Kidney (tissue), 14 donors: ENCODE results near the gene STK11IP. TPM values are rescaled to one million over a fixed set of nuclear protein-coding genes. Genes with fewer than 3 reads are reported as not detected.
A peak's percentile ranks its signal among the peaks of the same experiment; 100 is the strongest.

ENCODE experiments used
- DNase-seq, 5 donors: peaks; one replicate each; pipeline ENCODE4 v3.0.0-alpha.2; 2013 to 2020
- FAIRE-seq: peaks from 2 replicates; lab custom pipeline; 2012; peaks lifted over from hg19 to GRCh38; lab: Jason Lieb, UNC
- H3K27ac ChIP-seq, 2 donors: one replicate each; pipeline ENCODE4 v1.7.0; 2013; ENCODE audit warnings: low read depth in 2 of 2, low read length in 2 of 2, inconsistent platforms in 1 of 2
- H3K27me3 ChIP-seq: one replicate; pipeline ENCODE4 v1.7.1; 2013; ENCODE audit warnings: low read length, inconsistent platforms; ENCODE audit not compliant: control insufficient read depth, insufficient read depth
- H3K36me3 ChIP-seq, 3 donors: one replicate each; pipeline versions ENCODE4 v1.7.0 to v1.7.1; 2013; ENCODE audit warnings: low read length in 3 of 3, control low read depth in 1 of 3, inconsistent platforms in 1 of 3; ENCODE audit not compliant: insufficient read depth in 3 of 3, control insufficient read depth in 2 of 3
- H3K4me1 ChIP-seq, 3 donors: one replicate each; pipeline versions ENCODE4 v1.7.0 to v1.7.1; 2013; ENCODE audit warnings: low read length in 3 of 3, inconsistent platforms in 1 of 3, low read depth in 1 of 3; ENCODE audit not compliant: control insufficient read depth in 2 of 3, insufficient read depth in 2 of 3
- H3K4me3 ChIP-seq, 3 donors: one replicate each; pipeline versions ENCODE4 v1.7.0 to v1.8.1; 2013; ENCODE audit warnings: low read length in 3 of 3, control low read depth in 1 of 3, inconsistent platforms in 1 of 3
- H3K9ac ChIP-seq, 3 donors: one replicate each; pipeline versions ENCODE4 v1.7.0 to v1.7.1; 2013; ENCODE audit warnings: low read length in 3 of 3, control low read depth in 1 of 3, inconsistent platforms in 1 of 3
- H3K9me3 ChIP-seq, 3 donors: one replicate each; pipeline versions ENCODE4 v1.7.0 to v1.7.1; 2013; ENCODE audit warnings: low read length in 3 of 3, control low read depth in 1 of 3, inconsistent platforms in 1 of 3; ENCODE audit not compliant: control insufficient read depth in 2 of 3, insufficient read depth in 1 of 3
- intact Hi-C: fragments of 100-400 bp; cut with DNase I; formaldehyde crosslinking; loops from one replicate; pipeline ENCODE4 v1.11.1; 2022
- polyA plus RNA-seq: library from polyadenylated mRNA; stranded (reverse); fragments of 350-450 nt; fragmentation: Illumina TruSeq; extraction: RNeasy Lipid Tissue Mini Kit (QIAGEN cat#74804); gene quantifications from one replicate; pipeline ENCODE4 v1.2.3, GENCODE V29; 2014; ENCODE audit warnings: low read depth, low replicate concordance; ENCODE audit not compliant: insufficient read depth
- total RNA-seq: library from RNA; stranded (reverse); fragmentation: NEBNext Ultra II Directional; extraction: Animal tissue kit (Norgen Biotek cat#: 25700); gene quantifications from one replicate; pipeline ENCODE4 v1.2.1, GENCODE V29; 2021
- TF ChIP-seq, protein P1 (sequence below): IDR thresholded peaks from 3 replicates; pipeline ENCODE4 v1.5.1; 2012; ENCODE audit warnings: mild to moderate bottlenecking, moderate library complexity, borderline replicate concordance; ENCODE audit not compliant: insufficient read depth; ENCODE audit errors: extremely low read depth
- donor health status: control.
- donor health status: control.
- donor health status: control.
- donor health status: control.
- donor health status: control.
- donor health status: DM: yes; HTN: yes; CAD: no.
- donor health status: Normal renal cell carcinoma (clear cell type).

STK11IP gene
- total and polyA plus RNA-seq, 2 donors from 2014 or later, result 12.5 to 33.7 TPM

DNA sequence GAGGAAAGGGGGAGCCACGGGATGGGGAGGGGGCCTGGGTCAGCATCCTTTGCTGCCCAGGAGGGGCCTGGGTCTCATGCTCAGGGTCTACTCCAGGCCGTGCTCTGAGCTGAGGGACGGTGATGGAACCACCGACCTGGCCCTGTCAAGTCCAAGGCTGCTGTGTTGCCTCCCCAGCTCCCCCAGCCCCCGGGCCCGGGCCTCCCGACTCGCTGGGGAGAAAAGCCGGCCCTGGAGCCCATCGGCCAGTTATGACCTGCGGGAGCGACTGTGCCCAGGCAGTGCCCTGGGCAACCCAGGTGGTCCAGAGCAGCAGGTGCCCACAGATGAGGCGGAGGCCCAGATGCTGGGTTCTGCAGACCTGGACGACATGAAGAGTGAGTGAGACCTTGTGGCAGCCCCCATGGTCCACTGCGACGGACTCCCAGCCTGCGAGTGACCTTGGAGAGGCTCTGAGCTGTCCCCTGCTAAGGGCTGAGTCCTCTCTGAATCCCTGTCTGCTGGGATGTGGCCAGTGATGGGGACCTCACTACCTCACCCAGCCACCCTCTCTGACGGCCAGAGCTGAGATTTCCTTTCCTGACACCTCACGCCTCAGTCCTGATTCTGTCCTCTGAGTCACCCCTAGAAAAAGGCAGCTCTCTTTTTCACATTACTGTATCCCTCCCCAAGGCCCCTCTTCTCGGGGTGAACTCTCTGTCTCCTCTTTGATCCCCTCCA lies 32.5 kb downstream of the STK11IP start:
- no peaks in the 10 kb centered on the region for H3K4me1 ChIP-seq
- no peaks in the 10 kb centered on the region for H3K27me3 ChIP-seq
- intact Hi-C loops, result no loop called here
- DNase-seq, result peak in 1 of 5 donors; percentile 76
- H3K36me3 ChIP-seq, result no peaks in the 10 kb centered on the region
- no peak overlapping the region for H3K27ac ChIP-seq
- H3K9ac ChIP-seq, result no peak overlapping the region
- H3K9me3 ChIP-seq, result no peaks in the 10 kb centered on the region
- TF ChIP-seq, protein P1, sequence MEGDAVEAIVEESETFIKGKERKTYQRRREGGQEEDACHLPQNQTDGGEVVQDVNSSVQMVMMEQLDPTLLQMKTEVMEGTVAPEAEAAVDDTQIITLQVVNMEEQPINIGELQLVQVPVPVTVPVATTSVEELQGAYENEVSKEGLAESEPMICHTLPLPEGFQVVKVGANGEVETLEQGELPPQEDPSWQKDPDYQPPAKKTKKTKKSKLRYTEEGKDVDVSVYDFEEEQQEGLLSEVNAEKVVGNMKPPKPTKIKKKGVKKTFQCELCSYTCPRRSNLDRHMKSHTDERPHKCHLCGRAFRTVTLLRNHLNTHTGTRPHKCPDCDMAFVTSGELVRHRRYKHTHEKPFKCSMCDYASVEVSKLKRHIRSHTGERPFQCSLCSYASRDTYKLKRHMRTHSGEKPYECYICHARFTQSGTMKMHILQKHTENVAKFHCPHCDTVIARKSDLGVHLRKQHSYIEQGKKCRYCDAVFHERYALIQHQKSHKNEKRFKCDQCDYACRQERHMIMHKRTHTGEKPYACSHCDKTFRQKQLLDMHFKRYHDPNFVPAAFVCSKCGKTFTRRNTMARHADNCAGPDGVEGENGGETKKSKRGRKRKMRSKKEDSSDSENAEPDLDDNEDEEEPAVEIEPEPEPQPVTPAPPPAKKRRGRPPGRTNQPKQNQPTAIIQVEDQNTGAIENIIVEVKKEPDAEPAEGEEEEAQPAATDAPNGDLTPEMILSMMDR, result no peak
- no peak overlapping the region for H3K4me3 ChIP-seq
- FAIRE-seq, result no peak

DNA sequence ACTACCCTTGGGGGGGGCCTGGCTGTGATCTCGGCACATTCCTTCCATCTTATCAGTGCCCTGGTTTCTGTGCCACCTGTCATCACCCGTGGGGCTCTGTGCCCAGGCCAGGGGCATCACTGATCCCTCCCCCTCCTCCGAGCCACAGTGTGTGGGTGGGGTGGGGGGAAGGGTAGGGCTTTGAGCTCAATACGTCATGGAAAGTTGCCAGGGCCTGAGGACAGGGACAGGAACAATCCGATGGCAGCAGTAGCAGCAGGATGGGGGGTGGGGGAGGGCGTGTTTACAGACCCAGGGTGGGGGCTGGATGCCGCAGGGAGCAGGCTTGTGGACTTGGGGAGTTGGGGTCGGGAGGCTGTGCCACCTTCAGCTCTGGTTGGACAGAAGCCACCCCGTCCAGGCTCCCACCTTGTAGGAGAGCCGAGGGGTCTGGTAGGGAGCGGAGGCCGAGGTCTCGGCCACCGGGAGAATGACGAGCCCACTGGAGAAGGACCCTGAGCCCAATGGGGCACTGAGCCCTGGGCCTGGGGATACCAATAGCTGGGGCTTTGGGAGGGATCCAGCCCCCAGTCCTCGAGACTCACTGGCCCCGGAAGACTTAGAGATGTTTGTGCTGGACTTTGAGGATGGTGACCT lies 33.2 kb downstream of the STK11IP start:
- no peaks in the 10 kb centered on the region for H3K4me1 ChIP-seq
- DNase-seq, result no peak
- H3K36me3 ChIP-seq, result no peaks in the 10 kb centered on the region
- FAIRE-seq, result no peak
- H3K9ac ChIP-seq, result no peak overlapping the region
- TF ChIP-seq, protein P1, result no peak
- H3K27me3 ChIP-seq, result no peaks in the 10 kb centered on the region
- no peak overlapping the region for H3K27ac ChIP-seq
- intact Hi-C loops, result no loop called here
- no peaks in the 10 kb centered on the region for H3K9me3 ChIP-seq
- no peak overlapping the region for H3K4me3 ChIP-seq

DNA sequence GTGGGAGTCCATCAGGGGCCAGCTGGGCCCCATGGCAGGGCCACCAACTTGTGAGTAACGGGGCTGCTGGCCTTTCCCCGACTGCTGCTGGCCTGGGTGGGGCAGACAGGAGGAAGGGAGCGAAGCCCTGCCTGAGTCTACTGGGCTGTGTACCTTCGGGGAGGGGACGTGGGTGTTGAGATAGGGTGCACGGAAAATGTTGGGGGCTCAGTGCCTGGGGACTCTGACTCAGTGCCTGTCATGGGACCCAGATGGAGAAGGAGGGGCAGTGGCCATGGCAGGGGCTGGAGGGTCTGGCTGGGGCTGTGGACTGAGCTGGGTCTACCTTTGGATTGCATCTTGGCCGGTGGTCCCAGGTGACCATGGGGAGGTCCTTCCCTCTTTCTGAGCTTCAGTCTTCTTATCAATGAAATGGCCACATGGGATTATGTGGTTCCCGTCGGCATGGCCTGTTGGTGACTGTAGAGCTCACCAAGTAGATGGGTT lies 33.8 kb downstream of the STK11IP start:
- Histone ChIP-seq H3K36me3 (no peaks in the 10 kb centered on the region), H3K9ac (no peak overlapping the region), H3K4me1 (no peaks in the 10 kb centered on the region), H3K27me3 (no peaks in the 10 kb centered on the region), H3K27ac (no peak overlapping the region), H3K4me3 (no peak overlapping the region), H3K9me3 (no peaks in the 10 kb centered on the region)
- DNase-seq (no peak), FAIRE-seq (no peak)
- TF ChIP-seq, protein P1, result no peak
- intact Hi-C loops, result no loop called here
